Heart left ventricle (tissue), 13 donors: ENCODE data around the gene LSAMP.

Experiments used
- CTCF ChIP-seq, 12 donors: fragments of 200-600 bp; sonication (generic) in 4 of 12; IDR thresholded peaks; one replicate each; pipeline versions ENCODE4 v1.5.0 to v1.8.0; 2018 to 2022; ENCODE audit warnings: antibody characterized with exemption in 12 of 12, mild to moderate bottlenecking in 5 of 12
- POLR2A ChIP-seq, 2 donors: fragments of 450-650 bp; IDR thresholded peaks; one replicate each; pipeline ENCODE4 v1.6.1; 2017; ENCODE audit warnings: antibody characterized with exemption in 2 of 2, mild to moderate bottlenecking in 2 of 2, moderate library complexity in 2 of 2
- donor health status: ischemic (EF 13 %, LVEDD 7.1; RV severe dilation, severe dysfunction).
- donor health status: DM: no; HTN: yes; CAD: no.
- donor health status: DM: no; HTN: no; CAD: no.
- donor health status: ischemic (EF 25% LVEDD 6.9; RV normal size, moderate dysfunction).
- donor health status: ischemic (EF 25% LVEDD 5.7; RV mildly dilated, moderate dysfunction).
- donor health status: ischemic (EF 35%, LVEDD 5.7; RV mildly dilated, moderate dysfunction).
- donor health status: nonischemic (EF 11% LVEDD 7.7; RV severe dilation, severe dysfunction).
- donor health status: DM: yes; HTN: yes; CAD: no.
- donor health status: PGD.
- donor health status: ischemic (EF 29% LVEDD 5.4; RV normal size, mild dysfunction).
- donor health status: nonischemic (EF 23%, LVEDD 6.1; RV moderate dilation, normal function).

DNA sequence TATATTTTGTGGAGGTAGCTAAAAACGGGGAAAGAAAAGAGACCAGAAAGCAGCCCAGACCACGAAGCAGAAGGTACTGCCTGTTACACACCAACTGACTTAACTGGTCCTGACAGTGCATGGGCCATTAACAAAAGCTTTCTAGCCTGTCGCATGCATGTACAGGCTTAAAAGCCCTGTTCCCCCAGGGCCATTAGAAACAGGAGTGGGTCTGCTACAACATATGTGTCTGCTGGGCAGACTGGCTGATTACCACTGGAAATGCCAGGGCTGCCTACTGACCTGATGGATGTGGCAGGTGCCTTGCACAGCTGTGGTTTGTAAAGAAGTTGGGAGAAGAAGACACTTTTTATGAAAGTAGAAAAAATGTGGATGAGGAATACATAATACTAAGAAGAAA, 684.6 kb downstream of the LSAMP start:
- TF ChIP-seq CTCF (IDR thresholded peaks at IDR 0.05) (no peak), POLR2A (IDR thresholded peaks at IDR 0.05) (no peak)
